Measurements from ENCODE around the gene CTDSPL.
"Not testable (repeated sequence)": the region's sequence is repeated elsewhere in the genome, so short reads cannot be mapped to it uniquely, and the experiment has no call there.

CTDSPL gene

GRCh38 chr3:38026856-38027255 is 165.2 kb downstream of the CTDSPL start:
- no peak for DNase-seq

DNA sequence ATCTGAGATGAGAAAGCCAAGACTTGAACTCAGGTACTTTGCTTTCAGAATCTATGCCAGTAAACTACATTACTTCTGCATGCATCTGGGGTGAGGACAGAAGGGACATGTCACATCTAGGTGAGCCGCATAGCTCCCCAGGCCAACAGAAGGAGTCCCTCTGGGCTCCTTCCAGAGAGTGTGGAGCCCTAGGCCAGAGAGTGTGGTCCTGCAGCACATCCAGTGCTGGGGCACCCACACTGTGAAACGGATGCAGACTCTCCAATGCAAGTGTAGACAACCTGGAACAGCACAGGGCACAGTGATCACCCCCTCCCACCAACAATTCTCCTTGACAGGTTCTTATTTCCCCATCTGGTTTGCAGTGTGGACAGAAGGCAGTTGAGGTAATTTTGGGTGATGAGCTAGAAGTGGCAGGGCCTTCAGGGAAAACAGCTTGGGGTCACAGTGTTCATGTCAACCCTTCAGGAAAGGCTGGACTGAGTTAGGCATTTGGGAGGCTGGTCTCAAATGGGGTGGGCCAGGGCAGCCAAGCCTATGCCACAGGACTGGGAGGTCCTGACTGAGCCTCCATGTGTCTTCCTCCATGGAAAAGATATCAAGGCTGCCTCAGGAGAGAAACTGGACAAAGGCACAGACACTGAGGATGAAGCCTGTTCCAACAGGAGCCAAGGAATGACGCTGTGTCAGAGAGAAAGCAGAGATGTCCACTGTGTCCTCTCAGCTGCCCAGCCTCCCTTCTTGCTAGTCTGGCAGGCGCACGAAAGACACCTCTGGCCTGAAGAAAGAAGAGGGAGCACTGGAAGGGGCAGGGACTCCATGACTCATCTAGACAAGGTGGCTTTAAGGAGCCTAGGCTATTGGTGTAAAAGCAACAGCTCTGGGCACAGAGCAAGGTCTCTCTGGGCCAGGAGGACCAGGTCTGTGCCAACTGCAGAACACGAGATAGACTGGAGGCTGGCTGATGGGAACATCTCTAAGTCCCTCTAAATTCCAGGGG is 166.1 kb downstream of the CTDSPL start:
- no peak for DNase-seq

GRCh38 chr3:38028621-38029361 is 167.1 kb downstream of the CTDSPL start:
- no peak for DNase-seq

GRCh38 chr3:38029400-38030125 is 167.9 kb downstream of the CTDSPL start, which contains the start of gene PLCD1:
Gene PLCD1, minus strand, starts transcription at chr3:38029642. Its CDS starts 103 bp downstream, at chr3:38029539.
- DNase-seq, result no peak

DNA sequence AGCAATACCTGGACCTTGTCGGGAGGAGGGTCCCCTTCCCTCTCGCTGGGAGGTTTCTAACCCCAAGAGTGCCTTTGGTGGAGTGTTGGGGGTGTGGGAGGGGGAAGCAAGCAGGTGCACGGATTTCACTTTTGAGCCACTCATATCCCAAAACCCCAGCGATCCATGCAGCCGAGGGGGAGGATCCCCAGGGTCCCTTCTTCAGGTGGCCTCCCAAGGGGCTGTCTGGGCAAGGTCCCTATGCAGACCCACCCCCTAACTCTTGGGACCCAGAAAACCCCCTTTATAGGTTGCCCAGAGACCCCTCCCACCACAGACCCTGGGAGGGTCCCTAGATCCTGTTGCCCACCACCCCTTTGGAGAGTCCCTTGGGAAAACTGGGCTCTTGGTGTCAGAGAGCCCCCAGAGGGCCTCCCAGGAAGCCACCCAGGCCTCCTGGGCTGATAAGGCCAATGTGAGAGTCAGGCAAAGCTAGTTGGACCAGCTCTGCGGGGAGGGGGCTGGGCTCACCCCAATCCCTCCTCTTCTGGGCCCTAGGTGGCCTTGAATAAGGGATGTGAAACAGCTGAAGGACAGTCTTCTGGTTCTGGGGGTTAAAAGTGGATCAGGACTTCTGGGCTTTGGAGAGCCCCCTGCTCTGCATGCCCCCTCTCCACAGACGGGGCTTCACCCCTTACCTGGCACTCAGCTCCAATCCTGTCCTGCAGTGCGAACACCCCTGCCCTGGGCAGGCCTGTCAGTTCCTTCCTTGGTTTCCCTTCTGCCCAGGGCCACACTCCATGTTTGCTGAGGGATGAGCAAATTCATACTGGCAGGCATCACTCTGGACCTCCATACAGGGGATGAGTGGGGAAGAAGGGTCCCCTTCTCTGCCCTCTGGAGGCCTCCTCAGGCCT is 168.7 kb downstream of the CTDSPL start:
- DNase-seq, result no peak

DNA sequence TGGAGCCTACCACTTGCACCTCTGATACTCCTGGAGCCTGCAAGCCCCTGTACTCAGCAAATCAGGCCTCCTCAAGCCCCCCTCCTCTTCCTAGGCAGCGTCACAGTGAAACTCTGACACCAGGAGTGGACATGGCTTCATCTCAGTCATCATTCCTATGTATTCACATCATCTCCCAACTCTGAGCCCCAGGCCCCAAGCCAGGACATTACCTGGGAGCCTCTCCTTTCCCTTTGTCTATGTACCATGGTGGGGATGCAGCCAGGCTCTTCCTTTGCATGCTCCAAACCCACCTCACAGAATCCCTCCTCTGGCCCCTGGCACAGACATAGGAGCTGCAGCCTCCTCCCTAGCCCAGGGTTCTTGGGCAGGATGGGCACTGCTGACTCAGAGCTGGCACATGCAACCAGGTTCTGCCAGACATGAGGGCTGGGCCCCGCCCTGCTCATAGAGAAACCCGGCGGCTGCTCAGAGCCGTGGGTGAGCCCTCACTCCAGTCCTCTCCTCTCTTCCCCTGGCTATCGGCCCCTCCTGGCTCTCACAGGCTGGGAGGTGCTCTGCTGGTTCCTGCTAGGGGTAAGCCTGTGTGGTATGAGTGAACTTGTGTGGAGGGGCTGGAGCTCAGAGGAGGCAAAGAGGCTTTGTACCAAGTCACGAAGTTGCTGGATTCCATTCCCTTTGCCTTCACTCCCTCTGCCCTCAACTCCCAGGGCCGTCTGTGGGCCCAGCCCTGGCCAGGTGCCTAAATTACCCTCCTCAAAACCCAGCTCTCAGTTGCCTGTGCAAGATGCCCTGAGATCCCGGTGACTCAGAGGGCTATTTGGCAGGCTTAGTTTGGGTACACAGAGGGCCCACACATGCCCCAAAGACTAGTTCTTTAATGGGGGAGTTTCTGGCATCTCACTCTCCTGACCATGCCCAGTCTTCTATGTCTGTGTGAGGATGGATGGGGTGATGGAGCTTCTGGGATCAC is 169.6 kb downstream of the CTDSPL start:
- peak; percentile 48 for DNase-seq

DNA sequence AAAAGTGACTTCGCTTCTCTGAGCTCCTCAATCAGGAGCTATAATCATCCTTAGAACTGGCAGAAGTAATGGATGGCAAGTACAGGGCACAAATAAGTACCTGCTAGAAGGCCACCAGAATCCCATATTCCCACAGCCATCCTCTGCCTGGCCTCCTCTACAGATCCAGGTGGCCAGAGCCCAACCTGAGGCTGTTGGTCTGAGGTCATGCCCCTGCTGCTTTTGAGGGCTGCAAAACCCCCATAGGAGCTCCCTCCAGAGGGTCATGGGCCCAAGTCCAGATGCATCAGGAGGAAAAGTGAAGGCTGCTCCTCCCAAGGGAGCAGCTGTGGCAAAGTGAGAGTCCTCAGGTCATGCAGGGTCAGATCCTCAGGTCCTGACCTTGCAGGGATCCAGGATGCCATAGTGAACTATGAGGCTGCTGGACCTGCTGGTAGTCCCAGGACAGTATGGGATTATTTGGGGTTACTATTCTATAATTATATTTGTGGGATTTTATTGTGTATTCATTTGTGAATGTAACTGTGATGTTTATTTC is 170.7 kb downstream of the CTDSPL start:
- no peak for DNase-seq

DNA sequence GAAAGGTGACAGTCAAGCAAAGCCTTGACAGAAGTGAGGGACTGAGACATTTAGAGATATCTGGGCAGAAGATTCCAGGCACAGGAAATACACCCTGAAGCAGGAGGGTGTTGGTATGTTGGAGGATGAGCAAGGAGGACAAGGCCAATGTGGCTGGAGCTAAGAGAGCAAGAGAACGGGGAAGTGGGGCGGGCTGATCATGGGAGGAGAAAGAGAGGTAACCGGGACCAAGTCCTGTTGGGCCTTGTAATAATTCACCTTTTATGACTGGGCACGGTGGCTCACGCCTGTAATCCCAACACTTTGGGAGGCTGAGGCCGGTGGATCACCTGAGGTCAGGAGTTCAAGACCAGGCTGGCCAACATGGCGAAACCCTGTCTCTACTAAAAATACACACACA is 171.9 kb downstream of the CTDSPL start:
- not testable (repeated sequence) for DNase-seq

Measured in activated T-cell treated with anti-CD3 and anti-CD28 coated beads for 4 hours (primary cell).